Ishikawa (cell line): ENCODE data around the gene C12orf57.

Experiments
- CEBPB ChIP-seq: IDR thresholded peaks from 2 replicates; pipeline ENCODE4 v1.6.1; 2012
- CREB1 ChIP-seq: IDR thresholded peaks from 2 replicates; pipeline ENCODE4 v1.6.1; 2012; ENCODE audit warnings: low read depth
- EGR1 ChIP-seq: IDR thresholded peaks from 2 replicates; pipeline ENCODE4 v1.6.1; 2012
- EP300 ChIP-seq: IDR thresholded peaks from 2 replicates; pipeline ENCODE4 v1.6.1; 2012; ENCODE audit warnings: borderline replicate concordance
- FOXM1 ChIP-seq: IDR thresholded peaks from 2 replicates; pipeline ENCODE4 v1.6.1; 2012; ENCODE audit warnings: low read depth, borderline replicate concordance
- NFIC ChIP-seq: IDR thresholded peaks from 2 replicates; pipeline ENCODE4 v1.6.1; 2012
- RAD21 ChIP-seq: IDR thresholded peaks from 2 replicates; pipeline ENCODE4 v1.6.1; 2012; ENCODE audit warnings: low read depth
- TAF1 ChIP-seq: IDR thresholded peaks from 2 replicates; pipeline ENCODE4 v1.6.1; 2012; ENCODE audit warnings: low read depth, mild to moderate bottlenecking
- TCF12 ChIP-seq: IDR thresholded peaks from 2 replicates; pipeline ENCODE4 v1.6.1; 2012; ENCODE audit warnings: low read depth
- TEAD4 ChIP-seq: IDR thresholded peaks from 2 replicates; pipeline ENCODE4 v1.6.1; 2012
- YY1 ChIP-seq: IDR thresholded peaks from 2 replicates; pipeline ENCODE4 v1.6.1; 2012; ENCODE audit warnings: low read depth
- ZBTB7A ChIP-seq: IDR thresholded peaks from 2 replicates; pipeline ENCODE4 v1.6.1; 2012; ENCODE audit warnings: low read depth
- TF ChIP-seq, protein P1 (sequence below): IDR thresholded peaks from 2 replicates; pipeline ENCODE4 v1.6.1; 2012
- TF ChIP-seq, protein P2 (sequence below): IDR thresholded peaks from 2 replicates; pipeline ENCODE4 v1.6.1; 2012
- TF ChIP-seq, protein P3 (sequence below): IDR thresholded peaks from 2 replicates; pipeline ENCODE4 v1.6.1; 2012; ENCODE audit warnings: low read depth, mild to moderate bottlenecking

C12orf57 gene

DNA sequence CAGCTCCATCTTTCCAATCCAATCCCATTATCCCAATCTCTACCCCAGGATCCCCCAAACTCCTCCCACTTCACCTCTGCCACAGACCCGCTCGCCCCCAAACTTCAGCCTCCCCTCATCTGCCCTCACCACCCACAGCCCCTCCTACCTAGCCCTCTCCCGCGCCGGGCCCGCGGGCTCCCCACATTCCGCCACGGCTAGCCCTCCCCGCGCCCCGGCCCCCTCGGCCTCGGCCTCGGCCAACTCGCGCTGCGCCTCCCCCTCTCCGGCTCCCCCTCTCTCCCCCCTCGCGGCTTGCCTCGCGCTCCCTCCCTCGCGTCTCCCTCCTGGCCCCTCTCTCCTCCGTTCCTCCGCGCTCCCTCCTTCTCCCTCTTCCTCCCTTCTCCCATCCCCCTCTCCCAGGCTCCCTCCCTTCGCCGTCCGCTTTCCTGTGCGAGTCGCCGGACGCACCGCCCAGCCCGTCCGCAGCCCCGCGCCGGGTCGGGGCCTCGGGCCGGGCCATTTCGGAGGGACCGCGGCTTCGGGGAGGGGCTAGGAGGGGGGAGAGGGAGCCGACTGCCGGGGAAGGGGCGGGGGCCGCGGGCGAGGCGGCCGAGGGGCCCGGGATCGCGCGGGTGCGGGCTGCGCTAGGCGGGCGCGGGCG lies 16.3 kb upstream of the C12orf57 start, which contains the start of gene ATN1:
ATN1 (plus strand) TSS at position 581 of the 643 bp plus-strand sequence. CDS start 6,043 bp downstream, outside the sequence.
- no peak for TF ChIP-seq CEBPB
- TF ChIP-seq NFIC: no peak
- no peak for TF ChIP-seq CREB1
- TF ChIP-seq TCF12: peak; percentile 60; the same call in 1 of the 2 replicates
- TF ChIP-seq TAF1: 0 out of 2 replicates have a peak, but pooled peaks have one; percentile 51
- no peak; the same call in 1 of the 2 replicates for TF ChIP-seq YY1
- TF ChIP-seq, protein P1, sequence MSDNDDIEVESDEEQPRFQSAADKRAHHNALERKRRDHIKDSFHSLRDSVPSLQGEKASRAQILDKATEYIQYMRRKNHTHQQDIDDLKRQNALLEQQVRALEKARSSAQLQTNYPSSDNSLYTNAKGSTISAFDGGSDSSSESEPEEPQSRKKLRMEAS: peak; percentile 81
- 0 out of 2 replicates have a peak, but pooled peaks have one; percentile 36 for TF ChIP-seq TEAD4
- peak; percentile 19; the same call in 1 of the 2 replicates for TF ChIP-seq EP300
- no peak for TF ChIP-seq RAD21
- no peak for TF ChIP-seq FOXM1
- TF ChIP-seq, protein P2, sequence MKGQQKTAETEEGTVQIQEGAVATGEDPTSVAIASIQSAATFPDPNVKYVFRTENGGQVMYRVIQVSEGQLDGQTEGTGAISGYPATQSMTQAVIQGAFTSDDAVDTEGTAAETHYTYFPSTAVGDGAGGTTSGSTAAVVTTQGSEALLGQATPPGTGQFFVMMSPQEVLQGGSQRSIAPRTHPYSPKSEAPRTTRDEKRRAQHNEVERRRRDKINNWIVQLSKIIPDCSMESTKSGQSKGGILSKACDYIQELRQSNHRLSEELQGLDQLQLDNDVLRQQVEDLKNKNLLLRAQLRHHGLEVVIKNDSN: 0 out of 2 replicates have a peak, but pooled peaks have one; percentile 4
- no peak for TF ChIP-seq EGR1
- TF ChIP-seq, protein P3, sequence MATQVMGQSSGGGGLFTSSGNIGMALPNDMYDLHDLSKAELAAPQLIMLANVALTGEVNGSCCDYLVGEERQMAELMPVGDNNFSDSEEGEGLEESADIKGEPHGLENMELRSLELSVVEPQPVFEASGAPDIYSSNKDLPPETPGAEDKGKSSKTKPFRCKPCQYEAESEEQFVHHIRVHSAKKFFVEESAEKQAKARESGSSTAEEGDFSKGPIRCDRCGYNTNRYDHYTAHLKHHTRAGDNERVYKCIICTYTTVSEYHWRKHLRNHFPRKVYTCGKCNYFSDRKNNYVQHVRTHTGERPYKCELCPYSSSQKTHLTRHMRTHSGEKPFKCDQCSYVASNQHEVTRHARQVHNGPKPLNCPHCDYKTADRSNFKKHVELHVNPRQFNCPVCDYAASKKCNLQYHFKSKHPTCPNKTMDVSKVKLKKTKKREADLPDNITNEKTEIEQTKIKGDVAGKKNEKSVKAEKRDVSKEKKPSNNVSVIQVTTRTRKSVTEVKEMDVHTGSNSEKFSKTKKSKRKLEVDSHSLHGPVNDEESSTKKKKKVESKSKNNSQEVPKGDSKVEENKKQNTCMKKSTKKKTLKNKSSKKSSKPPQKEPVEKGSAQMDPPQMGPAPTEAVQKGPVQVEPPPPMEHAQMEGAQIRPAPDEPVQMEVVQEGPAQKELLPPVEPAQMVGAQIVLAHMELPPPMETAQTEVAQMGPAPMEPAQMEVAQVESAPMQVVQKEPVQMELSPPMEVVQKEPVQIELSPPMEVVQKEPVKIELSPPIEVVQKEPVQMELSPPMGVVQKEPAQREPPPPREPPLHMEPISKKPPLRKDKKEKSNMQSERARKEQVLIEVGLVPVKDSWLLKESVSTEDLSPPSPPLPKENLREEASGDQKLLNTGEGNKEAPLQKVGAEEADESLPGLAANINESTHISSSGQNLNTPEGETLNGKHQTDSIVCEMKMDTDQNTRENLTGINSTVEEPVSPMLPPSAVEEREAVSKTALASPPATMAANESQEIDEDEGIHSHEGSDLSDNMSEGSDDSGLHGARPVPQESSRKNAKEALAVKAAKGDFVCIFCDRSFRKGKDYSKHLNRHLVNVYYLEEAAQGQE: no peak
- TF ChIP-seq ZBTB7A: no peak; the same call in 1 of the 2 replicates

DNA sequence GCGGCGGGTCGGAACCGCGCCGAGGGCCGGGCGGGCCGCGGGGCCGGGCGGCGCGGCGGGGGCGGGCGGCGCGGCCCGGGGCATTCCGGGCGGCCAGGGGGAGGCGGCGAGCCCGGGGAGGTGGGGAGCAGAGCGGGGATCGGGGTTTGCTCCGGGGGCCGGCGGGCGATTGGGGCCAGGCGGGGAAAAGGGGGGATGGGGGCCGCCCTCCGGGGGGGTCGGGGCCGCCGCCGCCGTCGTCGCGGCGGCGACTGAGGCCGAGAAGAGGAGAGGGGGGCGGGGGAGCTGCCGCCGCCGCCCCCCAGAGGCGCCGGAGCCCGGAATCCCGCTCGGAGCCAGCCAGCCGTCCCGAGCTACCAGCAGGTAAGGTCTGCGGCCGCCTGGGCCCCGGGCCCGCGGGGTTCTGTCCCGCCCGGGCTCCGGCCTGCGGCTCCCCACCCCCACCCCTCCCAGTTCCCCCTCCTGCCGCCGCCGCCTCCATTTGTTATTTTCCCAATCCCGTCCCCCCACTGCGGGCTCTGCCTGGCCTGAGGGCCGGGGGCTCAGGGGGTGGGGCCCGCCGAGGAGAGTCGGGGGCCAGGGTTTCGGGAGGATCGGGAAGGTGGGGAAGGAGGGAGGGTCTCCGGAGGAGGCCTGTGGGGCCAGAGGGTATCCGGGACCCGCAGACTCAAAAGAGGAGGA lies 15.7 kb upstream of the C12orf57 start:
- TF ChIP-seq TAF1 (peak; percentile 26; the same call in 1 of the 2 replicates), YY1 (0 out of 2 replicates have a peak, but pooled peaks have one; percentile 6), CREB1 (no peak), ZBTB7A (peak; percentile 83), FOXM1 (no peak)

DNA sequence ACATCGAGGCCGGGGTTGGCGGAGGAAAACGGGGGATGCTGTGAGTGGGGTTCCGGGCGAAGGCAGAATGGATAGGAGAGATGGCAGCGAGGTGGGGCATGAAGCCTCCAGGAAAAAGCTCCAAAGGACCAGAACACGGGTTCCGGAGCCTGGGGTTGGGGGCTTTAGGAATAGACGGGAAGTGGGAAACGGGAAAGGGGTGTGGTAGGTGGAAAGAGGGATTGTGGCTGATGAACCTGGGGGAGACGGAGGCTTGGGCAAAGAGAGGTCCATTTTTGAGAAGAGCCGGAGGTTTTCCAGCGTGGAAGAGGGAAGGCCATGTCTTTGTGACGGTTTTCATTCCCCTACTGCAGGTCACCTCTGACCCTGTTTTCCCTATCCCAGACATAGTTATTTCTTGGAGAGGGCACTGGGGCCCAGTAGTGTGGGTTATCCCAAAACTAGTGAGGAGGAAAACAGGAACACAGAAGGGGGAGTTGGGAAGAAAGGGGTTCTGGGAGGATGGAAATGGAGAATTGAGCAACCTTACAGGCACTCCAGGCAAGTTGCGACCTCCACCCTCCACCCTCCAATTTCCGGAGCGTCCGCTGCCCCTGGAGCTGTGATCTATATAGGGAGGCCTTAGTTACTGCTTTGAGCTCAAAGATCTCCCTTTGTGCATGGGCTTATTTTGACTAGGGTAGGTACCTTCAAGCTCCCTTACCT lies 15.0 kb upstream of the C12orf57 start:
- TF ChIP-seq, protein P3: no peak
- TF ChIP-seq TEAD4 (no peak), ZBTB7A (peak; percentile 29), FOXM1 (no peak), YY1 (no peak), RAD21 (no peak), EP300 (no peak), EGR1 (no peak), TAF1 (no peak), TCF12 (no peak), CREB1 (no peak), NFIC (no peak), CEBPB (no peak)
- TF ChIP-seq, protein P1: 0 out of 2 replicates have a peak, but pooled peaks have one; percentile 33
- TF ChIP-seq, protein P2: no peak

DNA sequence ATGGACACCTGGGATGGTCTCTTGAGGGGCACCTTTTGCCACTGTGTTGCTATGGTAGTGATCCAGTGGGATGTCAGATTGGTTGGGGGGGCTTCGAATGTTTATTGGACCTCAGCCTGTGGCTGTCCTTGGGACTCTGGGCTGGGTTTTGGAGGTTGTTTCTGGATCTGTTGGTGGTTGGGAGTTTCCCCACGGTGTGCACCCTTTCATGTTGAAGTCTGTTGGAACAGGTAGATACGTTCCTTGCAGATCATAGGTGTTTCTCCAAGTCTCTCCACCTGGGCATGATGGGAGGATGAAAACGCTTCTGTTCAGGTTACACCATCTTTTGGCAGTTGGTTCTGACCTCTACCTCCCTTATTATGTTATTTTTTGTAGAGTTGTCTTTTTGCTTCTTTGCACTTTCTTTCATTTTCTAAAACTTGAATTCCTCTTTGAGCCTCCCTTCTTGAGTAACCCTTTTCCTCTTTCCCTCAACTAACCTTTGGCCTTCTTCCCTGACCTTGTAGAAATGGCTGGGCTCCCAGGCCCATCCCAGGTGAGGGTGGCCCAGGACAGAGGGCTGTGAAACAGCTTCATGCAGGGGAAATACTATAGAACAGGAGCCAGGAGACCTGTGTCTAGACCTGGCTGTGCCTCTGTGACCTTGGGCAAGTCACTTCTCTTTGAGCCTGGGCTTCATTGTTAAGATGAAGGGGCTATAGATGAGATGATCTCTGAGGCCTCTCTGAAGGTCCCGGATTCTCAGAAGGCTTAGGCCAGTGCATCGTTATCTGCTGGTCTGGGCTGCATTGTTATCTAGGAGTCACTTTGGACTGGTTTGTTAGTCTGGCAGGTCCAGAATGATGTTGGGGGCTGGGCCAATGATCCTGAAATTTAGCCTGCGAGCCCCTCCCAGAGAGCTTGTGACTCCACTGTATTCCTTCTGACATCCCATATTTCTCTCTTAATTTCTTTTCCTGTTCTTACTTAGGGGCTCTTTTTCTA lies 14.1 kb upstream of the C12orf57 start:
- TF ChIP-seq EP300 (no peak), TCF12 (no peak), YY1 (no peak), CEBPB (no peak), RAD21 (no peak), CREB1 (no peak)
